Mesothelial cell of epicardium (in vitro differentiated cells): Measurements from ENCODE around the gene MOV10. TPM values are rescaled to one million over a fixed set of nuclear protein-coding genes. Genes with fewer than 3 reads are reported as not detected.

Experiments
- DNase-seq, 2 experiments: peaks; one replicate each; pipeline ENCODE4 v3.0.0; 2021; ENCODE audit warnings: low spot score in 2 of 2; ENCODE audit not compliant: unreplicated experiment in 2 of 2
- H3K27ac Mint-ChIP-seq: 2 replicates; pipeline ENCODE4 v1.8.0; 2021; ENCODE audit warnings: mixed read lengths
- H3K27me3 Mint-ChIP-seq: 2 replicates; pipeline ENCODE4 v1.8.0; 2021; ENCODE audit warnings: low read depth, mixed read lengths
- H3K36me3 Mint-ChIP-seq: 2 replicates; pipeline ENCODE4 v1.8.0; 2021; ENCODE audit warnings: mixed read lengths
- H3K4me1 Mint-ChIP-seq: 2 replicates; pipeline ENCODE4 v1.8.0; 2021; ENCODE audit warnings: mixed read lengths
- H3K4me3 Mint-ChIP-seq: 2 replicates; pipeline ENCODE4 v1.8.0; 2021; ENCODE audit warnings: mild to moderate bottlenecking, moderate library complexity, mixed read lengths
- H3K9me3 Mint-ChIP-seq: 2 replicates; pipeline ENCODE4 v1.8.0; 2021; ENCODE audit warnings: mixed read lengths
- CTCF ChIP-seq: fragments of 200-600 bp; sonication (generic); IDR thresholded peaks from one replicate; pipeline ENCODE4 v1.5.0; 2021; ENCODE audit warnings: antibody characterized with exemption; ENCODE audit not compliant: unreplicated experiment
- total RNA-seq: library from RNA; stranded (reverse); gene quantifications from 3 replicates; pipeline ENCODE4 v1.2.1, GENCODE V29; 2021

The MOV10 gene
- total RNA-seq, 1 donor from 2014 or later, result 163 TPM

- no peaks in the 10 kb centered on the region for H3K9me3 Mint-ChIP-seq
- H3K27ac Mint-ChIP-seq, result no peak overlapping the region
- H3K36me3 Mint-ChIP-seq, result no peaks in the 10 kb centered on the region
- no peak overlapping the region for H3K4me3 Mint-ChIP-seq
- H3K4me1 Mint-ChIP-seq, result peaks cover 21% of the 10 kb centered on the region
- no peak for DNase-seq
- H3K27me3 Mint-ChIP-seq, result peaks cover 32% of the 10 kb centered on the region
- TF ChIP-seq CTCF, result no peak
Measured at GRCh38 chr1:112711041-112711440, 36.6 kb downstream of the MOV10 start.

GRCh38 chr1:112711670-112712069, 37.2 kb downstream of the MOV10 start:
- Mint-ChIP-seq H3K27ac (no peak overlapping the region), H3K27me3 (peaks cover 32% of the 10 kb centered on the region), H3K4me1 (peaks cover 22% of the 10 kb centered on the region), H3K4me3 (no peak overlapping the region), H3K36me3 (no peaks in the 10 kb centered on the region), H3K9me3 (no peaks in the 10 kb centered on the region)
- no peak for TF ChIP-seq CTCF
- DNase-seq, result no peak

- H3K27ac Mint-ChIP-seq, result no peak overlapping the region
- peaks cover 32% of the 10 kb centered on the region for H3K27me3 Mint-ChIP-seq
- no peak overlapping the region for H3K4me3 Mint-ChIP-seq
- H3K9me3 Mint-ChIP-seq, result no peaks in the 10 kb centered on the region
- TF ChIP-seq CTCF, result no peak
- no peaks in the 10 kb centered on the region for H3K36me3 Mint-ChIP-seq
- no peak for DNase-seq
- H3K4me1 Mint-ChIP-seq, result peaks cover 22% of the 10 kb centered on the region
Measured at GRCh38 chr1:112712191-112712590, 37.7 kb downstream of the MOV10 start.

GRCh38 chr1:112712701-112713128, 38.3 kb downstream of the MOV10 start:
- no peak for DNase-seq
- Mint-ChIP-seq H3K4me3 (no peak overlapping the region), H3K27me3 (peaks cover 32% of the 10 kb centered on the region), H3K9me3 (no peaks in the 10 kb centered on the region), H3K36me3 (no peaks in the 10 kb centered on the region), H3K4me1 (peaks cover 18% of the 10 kb centered on the region), H3K27ac (no peak overlapping the region)
- TF ChIP-seq CTCF, result no peak

DNA sequence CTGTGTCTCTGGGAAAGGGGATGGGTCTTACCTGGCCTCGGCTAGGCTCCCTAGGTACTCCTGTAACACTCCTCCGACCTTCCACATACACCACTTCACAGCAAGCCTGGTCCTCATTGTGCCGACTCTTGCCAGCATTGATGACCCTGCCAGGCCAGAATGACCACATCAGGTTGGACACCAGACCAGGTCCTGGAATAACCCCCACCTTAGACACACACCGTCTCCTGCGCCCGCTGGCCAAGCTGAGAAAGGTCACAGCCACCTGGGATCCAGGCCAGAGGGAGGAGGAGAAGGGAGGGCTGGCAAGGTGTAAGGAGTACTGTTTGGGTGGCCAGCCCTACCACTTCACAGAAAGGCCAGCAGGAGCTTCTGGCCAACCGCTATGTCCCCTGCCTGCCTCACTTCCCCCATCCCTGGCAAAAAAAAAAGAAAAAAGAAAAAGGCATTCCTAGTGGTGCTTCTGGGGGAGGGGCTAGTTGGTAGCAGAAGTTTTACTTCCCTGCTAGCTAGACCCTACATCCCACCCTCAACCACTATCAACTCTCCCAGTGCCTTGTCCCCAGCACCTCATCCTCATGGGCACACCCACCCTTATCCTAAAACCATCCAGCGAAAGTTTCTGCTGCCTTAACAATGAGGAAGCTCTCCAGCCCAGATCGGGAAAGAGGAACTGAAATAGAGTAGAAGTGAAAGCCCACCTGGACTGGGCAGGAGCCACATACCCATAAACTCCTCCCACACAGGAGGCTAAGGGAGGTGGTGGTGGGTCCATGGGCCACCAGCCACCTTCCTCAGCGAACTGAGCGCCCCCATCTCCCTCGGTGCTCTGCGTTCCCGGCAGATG, 39.2 kb downstream of the MOV10 start:
- no peaks in the 10 kb centered on the region for H3K9me3 Mint-ChIP-seq

More for the DNA sequence above, 39.2 kb downstream of the MOV10 start:
- peak overlapping the region; percentile 79 for H3K4me3 Mint-ChIP-seq
- no peaks in the 10 kb centered on the region for H3K36me3 Mint-ChIP-seq
- H3K27ac Mint-ChIP-seq, result no peak overlapping the region
- H3K4me1 Mint-ChIP-seq, result peaks cover 18% of the 10 kb centered on the region
- DNase-seq, result no peak
- no peak for TF ChIP-seq CTCF
- H3K27me3 Mint-ChIP-seq, result peaks cover 34% of the 10 kb centered on the region
